ENCODE measurements around the gene MRTFB.

Gene MRTFB

DNA sequence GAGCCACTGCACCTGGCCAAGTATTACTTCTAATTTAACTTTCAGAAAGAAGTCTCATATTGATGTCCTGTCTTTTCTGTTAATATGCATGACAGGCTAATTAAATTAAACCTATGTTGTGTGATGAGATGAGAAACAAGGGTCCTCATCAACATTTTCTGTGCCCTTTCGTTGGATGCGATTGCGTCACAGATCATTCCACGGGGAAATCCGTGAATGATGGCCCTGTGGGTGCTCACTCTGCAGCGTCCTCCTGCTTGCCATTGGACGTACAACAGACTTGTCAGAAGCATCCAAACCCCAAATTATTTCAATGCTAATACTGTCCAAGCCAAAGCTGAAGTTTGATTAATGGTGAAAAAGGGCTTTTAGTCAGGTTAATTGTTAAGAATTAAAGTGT lies 197.0 kb downstream of the MRTFB start:
- TF ChIP-seq FOXK2 (IDR thresholded peaks at IDR 0.05) (no peak), LEF1 (IDR thresholded peaks at IDR 0.05; ENCODE audit: borderline replicate concordance) (no peak), HDGF (IDR thresholded peaks at IDR 0.05; ENCODE audit: borderline replicate concordance) (no peak), CTBP1 (IDR thresholded peaks at IDR 0.05; ENCODE audit: borderline replicate concordance) (no peak), ELF4 (IDR thresholded peaks at IDR 0.05) (no peak), SP1 (IDR thresholded peaks at IDR 0.05) (no peak), ZNF384 (IDR thresholded peaks at IDR 0.05) (no peak), BHLHE40 (IDR thresholded peaks at IDR 0.05; ENCODE audit: borderline replicate concordance) (no peak), SUZ12 (IDR thresholded peaks at IDR 0.05) (no peak)
- DNase-seq (ENCODE audit: extremely low spot score): no peak
- ChIA-PET POLR2A (no interaction called here), CTCF (interaction anchor here (0.6 kb wide), 1 partner anchor 319 kb away, joined by 3 read pairs; no protein-coding TSS in a partner anchor)

- no peak for DNase-seq (ENCODE audit: extremely low spot score)
- POLR2A ChIA-PET: no interaction called here
- CTCF ChIA-PET: no interaction called here
- TF ChIP-seq CTBP1 (IDR thresholded peaks at IDR 0.05; ENCODE audit: borderline replicate concordance) (no peak), FOXK2 (IDR thresholded peaks at IDR 0.05) (no peak), SP1 (IDR thresholded peaks at IDR 0.05) (no peak)
- TF ChIP-seq, protein P1, sequence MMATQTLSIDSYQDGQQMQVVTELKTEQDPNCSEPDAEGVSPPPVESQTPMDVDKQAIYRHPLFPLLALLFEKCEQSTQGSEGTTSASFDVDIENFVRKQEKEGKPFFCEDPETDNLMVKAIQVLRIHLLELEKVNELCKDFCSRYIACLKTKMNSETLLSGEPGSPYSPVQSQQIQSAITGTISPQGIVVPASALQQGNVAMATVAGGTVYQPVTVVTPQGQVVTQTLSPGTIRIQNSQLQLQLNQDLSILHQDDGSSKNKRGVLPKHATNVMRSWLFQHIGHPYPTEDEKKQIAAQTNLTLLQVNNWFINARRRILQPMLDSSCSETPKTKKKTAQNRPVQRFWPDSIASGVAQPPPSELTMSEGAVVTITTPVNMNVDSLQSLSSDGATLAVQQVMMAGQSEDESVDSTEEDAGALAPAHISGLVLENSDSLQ (IDR thresholded peaks at IDR 0.05): no peak
These were observed 204.8 kb downstream of the MRTFB start for GRCh38 chr16:14275934-14276333.

DNA sequence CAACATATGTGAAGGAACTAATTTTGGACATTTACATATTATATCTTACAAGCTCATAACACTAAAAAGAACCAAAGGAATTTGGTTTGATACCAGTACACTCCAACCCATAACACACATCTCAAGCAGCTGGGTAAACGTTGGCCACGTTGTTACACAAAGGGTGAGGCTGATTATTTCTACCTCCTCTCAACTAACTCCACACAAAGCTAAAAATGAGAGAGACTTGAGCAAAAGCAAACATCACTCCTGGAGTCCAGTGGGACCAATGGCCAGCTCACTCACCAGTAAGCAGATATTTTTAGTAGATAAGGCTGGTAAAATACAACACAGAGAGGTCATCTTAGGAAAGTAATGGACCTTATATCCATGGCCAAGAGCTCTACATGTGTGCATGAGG lies 207.6 kb downstream of the MRTFB start:
- ChIA-PET CTCF (no interaction called here), POLR2A (interaction anchor here (1.6 kb wide), 1 partner anchor 359 kb away, joined by 5 read pairs; the partner anchor contains the start of gene ERCC4)
- TF ChIP-seq BHLHE40 (IDR thresholded peaks at IDR 0.05; ENCODE audit: borderline replicate concordance): no peak
- no peak for TF ChIP-seq SP1 (IDR thresholded peaks at IDR 0.05)
- TF ChIP-seq, protein P1 (IDR thresholded peaks at IDR 0.05): no peak
- TF ChIP-seq ARNT (IDR thresholded peaks at IDR 0.05): no peak
- TF ChIP-seq L3MBTL2 (conservative IDR thresholded peaks at IDR 0.05): no peak
- no peak for TF ChIP-seq TARDBP (IDR thresholded peaks at IDR 0.05)
- TF ChIP-seq FOXA1 (IDR thresholded peaks at IDR 0.05): no peak
- no peak for TF ChIP-seq NFRKB (IDR thresholded peaks at IDR 0.05)
- TF ChIP-seq ZNF384 (IDR thresholded peaks at IDR 0.05): no peak
- no peak for TF ChIP-seq HDGF (IDR thresholded peaks at IDR 0.05; ENCODE audit: borderline replicate concordance)
- TF ChIP-seq FOXK2 (IDR thresholded peaks at IDR 0.05): no peak
- TF ChIP-seq FOXM1 (IDR thresholded peaks at IDR 0.05; ENCODE audit: borderline replicate concordance): no peak
- TF ChIP-seq ELF4 (IDR thresholded peaks at IDR 0.05): no peak
- TF ChIP-seq CTBP1 (IDR thresholded peaks at IDR 0.05; ENCODE audit: borderline replicate concordance): no peak
- no peak for TF ChIP-seq SUZ12 (IDR thresholded peaks at IDR 0.05)
- TF ChIP-seq LEF1 (IDR thresholded peaks at IDR 0.05; ENCODE audit: borderline replicate concordance): no peak
- DNase-seq (ENCODE audit: extremely low spot score): no peak

DNA sequence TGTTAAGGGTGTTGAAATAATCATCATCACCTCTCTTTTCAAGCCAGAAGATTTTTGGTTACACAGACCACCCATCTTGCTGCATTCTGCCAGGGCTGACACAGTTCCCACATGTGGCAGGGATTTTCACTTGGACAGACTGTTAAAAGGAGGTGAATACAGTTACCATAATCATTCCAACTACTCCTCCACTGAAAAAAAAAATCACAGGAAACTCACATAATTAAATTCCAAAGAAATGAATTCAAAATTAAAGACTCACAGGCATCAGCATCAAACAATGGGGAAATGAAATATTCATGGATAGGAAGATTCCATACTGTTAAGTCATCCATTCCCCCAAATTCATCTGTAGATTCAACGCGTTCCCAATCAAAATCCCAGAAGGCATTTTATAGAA lies 209.4 kb downstream of the MRTFB start:
- no peak for TF ChIP-seq FOXA1 (IDR thresholded peaks at IDR 0.05)
- TF ChIP-seq HDGF (IDR thresholded peaks at IDR 0.05; ENCODE audit: borderline replicate concordance): no peak
- ChIA-PET POLR2A (no interaction called here), CTCF (no interaction called here)
- no peak for DNase-seq (ENCODE audit: extremely low spot score)

DNA sequence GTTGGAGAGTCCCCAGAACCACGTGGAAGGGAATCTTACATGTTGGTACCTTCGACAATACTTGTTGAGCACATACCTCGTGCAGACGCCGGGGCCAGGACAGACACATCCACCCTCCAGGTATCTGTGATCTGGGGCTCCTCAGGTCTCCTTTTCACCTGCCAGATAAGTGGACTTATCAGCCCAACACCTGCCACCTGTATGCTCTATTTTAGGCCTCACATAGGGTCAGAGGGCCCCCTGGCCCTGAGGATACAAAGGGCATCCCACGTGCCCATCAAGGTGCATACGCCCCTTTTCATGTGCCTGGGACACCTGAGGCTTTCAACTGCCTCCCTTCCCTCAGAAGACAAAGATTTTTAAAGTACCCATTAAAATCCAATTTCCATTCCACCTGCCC lies 212.7 kb downstream of the MRTFB start:
- no peak for TF ChIP-seq TARDBP (IDR thresholded peaks at IDR 0.05)
- TF ChIP-seq BHLHE40 (IDR thresholded peaks at IDR 0.05; ENCODE audit: borderline replicate concordance): no peak
- no peak for TF ChIP-seq HDGF (IDR thresholded peaks at IDR 0.05; ENCODE audit: borderline replicate concordance)
- no peak for TF ChIP-seq CTBP1 (IDR thresholded peaks at IDR 0.05; ENCODE audit: borderline replicate concordance)
- TF ChIP-seq ELF4 (IDR thresholded peaks at IDR 0.05): no peak
- ChIA-PET POLR2A (no interaction called here), CTCF (no interaction called here)
- no peak for DNase-seq (ENCODE audit: extremely low spot score)

- no peak for DNase-seq (ENCODE audit: extremely low spot score)
- POLR2A ChIA-PET: no interaction called here
- TF ChIP-seq, protein P1 (IDR thresholded peaks at IDR 0.05): no peak
- TF ChIP-seq ELF4 (IDR thresholded peaks at IDR 0.05) (no peak), FOXM1 (IDR thresholded peaks at IDR 0.05; ENCODE audit: borderline replicate concordance) (no peak), HDGF (IDR thresholded peaks at IDR 0.05; ENCODE audit: borderline replicate concordance) (no peak), BHLHE40 (IDR thresholded peaks at IDR 0.05; ENCODE audit: borderline replicate concordance) (no peak), LEF1 (IDR thresholded peaks at IDR 0.05; ENCODE audit: borderline replicate concordance) (no peak), NFRKB (IDR thresholded peaks at IDR 0.05) (no peak), FOXA1 (IDR thresholded peaks at IDR 0.05) (no peak), SUZ12 (IDR thresholded peaks at IDR 0.05) (no peak), ZNF384 (IDR thresholded peaks at IDR 0.05) (no peak), L3MBTL2 (conservative IDR thresholded peaks at IDR 0.05) (no peak), CTBP1 (IDR thresholded peaks at IDR 0.05; ENCODE audit: borderline replicate concordance) (no peak)
- CTCF ChIA-PET: interaction anchor here (2.0 kb wide), 1 partner anchor 361 kb away, joined by 7 read pairs; no protein-coding TSS in a partner anchor
These were observed 213.3 kb downstream of the MRTFB start for GRCh38 chr16:14284371-14284770.

DNA sequence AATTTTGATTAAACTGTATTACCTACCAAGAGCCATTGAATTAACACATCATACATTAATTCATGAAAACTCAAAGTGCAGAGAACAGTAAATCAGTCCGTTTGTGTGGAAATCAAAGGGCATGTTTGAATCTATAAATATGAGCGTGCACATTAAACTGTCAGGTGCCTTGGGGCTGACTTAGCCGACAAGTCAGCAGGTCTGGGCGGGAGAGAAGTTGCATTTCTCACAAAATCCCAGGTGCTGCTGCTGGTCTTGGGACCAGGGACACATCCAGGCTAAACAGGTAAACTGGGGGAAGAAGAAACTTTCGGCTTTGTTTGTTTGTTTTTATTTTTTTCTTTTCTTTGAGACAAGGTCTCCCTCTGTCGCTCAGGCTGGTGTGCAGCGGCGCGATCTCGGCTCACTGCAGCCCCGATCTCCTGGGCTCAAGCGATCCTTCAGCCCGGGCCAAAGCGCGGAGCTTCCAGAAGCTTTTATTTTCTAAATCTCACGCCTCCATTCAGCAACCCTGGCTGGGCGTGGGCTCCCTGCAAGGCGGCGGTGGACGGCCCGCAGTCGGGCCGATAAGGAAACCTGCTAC lies 213.9 kb downstream of the MRTFB start:
- ChIA-PET POLR2A (no interaction called here), CTCF (interaction anchor here (1.0 to 2.0 kb wide), 4 partner anchors 10 to 365 kb away, joined by 3 to 7 read pairs (median 4); partner anchors contain the start of gene ERCC4)
- no peak for TF ChIP-seq LEF1 (IDR thresholded peaks at IDR 0.05; ENCODE audit: borderline replicate concordance)
- TF ChIP-seq ELF4 (IDR thresholded peaks at IDR 0.05): no peak
- TF ChIP-seq CTBP1 (IDR thresholded peaks at IDR 0.05; ENCODE audit: borderline replicate concordance): peak; percentile 28; the same call in 1 of the 2 replicates
- no peak for TF ChIP-seq HDGF (IDR thresholded peaks at IDR 0.05; ENCODE audit: borderline replicate concordance)
- no peak for TF ChIP-seq SUZ12 (IDR thresholded peaks at IDR 0.05)
- no peak for TF ChIP-seq ARNT (IDR thresholded peaks at IDR 0.05)
- TF ChIP-seq FOXK2 (IDR thresholded peaks at IDR 0.05): no peak
- TF ChIP-seq L3MBTL2 (conservative IDR thresholded peaks at IDR 0.05): no peak
- no peak for TF ChIP-seq BHLHE40 (IDR thresholded peaks at IDR 0.05; ENCODE audit: borderline replicate concordance)
- TF ChIP-seq, protein P1 (IDR thresholded peaks at IDR 0.05): peak; percentile 92
- DNase-seq (ENCODE audit: extremely low spot score): peak; percentile 50

All from HEK293T (cell line).